GM18909 (cell line): ENCODE data around the gene ZDHHC12.
A peak's percentile ranks its signal among the peaks of the same experiment; 100 is the strongest.

Experiments
- ATAC-seq: cut with Tn5 transposase; IDR thresholded peaks from one replicate; pipeline ENCODE4 v1.9.1; 2021; ENCODE audit warnings: mild to moderate bottlenecking; ENCODE audit not compliant: unreplicated experiment, poor library complexity

Gene ZDHHC12, protein sequence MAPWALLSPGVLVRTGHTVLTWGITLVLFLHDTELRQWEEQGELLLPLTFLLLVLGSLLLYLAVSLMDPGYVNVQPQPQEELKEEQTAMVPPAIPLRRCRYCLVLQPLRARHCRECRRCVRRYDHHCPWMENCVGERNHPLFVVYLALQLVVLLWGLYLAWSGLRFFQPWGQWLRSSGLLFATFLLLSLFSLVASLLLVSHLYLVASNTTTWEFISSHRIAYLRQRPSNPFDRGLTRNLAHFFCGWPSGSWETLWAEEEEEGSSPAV

DNA sequence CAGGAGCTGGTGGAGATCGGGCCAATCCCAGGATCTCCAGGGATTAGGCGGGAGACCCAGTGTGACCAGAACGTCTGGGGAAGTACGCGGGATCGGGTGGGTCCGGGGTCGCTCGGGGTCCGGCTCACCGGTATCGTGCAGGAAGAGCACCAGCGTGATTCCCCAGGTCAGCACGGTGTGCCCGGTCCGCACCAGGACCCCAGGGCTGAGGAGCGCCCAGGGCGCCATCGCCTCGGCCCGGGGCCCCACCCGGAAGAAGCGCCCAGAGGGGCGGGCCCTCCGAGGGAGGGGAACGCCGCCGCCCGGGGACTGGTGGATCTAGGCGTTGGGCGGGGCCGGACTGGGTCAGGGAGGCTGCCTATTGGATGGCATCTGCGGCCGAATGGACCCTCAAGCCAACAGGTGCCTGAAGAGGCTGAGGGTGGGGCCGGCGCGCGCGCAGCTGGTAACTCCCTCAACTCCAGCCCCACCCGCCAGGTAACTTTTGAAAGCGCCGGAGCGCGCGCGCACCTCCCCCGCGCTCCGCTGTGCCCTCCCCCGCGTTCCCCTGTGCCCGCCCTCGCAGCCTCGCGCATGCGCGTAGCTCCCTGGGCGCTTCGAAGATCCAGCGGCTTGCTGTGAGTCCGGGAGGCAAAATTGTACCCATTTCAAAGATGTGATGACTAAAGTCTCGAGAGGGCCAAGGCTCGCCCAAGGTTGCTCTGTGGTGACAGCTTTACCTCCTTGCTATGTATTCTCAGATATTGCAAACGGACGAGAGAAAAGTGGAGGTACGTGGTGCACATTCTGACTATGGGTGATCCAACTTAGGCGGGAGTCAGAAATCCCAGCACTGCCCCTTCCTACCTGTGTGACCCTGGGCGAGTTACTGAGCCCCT lies at the start of gene ZDHHC12:
ZDHHC12 (minus strand) TSS at position 262 of the 878 bp plus-strand sequence; CDS start at position 228, 34 bp downstream.
- peak; percentile 95 for ATAC-seq

DNA sequence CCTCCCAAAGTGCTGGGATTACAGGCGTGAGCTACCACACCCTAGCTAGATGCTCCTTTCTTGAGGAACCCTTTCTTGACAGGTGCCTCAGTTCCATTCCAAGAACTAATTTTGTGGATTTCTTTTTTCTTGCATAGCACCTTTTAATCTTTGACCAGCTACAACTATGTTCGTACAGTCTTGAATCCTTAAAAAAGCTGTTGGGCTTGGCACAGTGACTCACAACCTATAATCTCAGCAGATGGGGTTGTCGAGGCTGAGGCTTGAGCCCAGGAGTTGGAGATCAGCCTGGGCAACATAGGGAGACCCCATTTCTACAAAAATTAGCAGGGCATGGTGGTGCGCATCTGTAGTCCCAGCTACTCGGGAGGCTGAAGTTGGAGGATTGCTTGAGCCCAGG lies 49.1 kb upstream of the ZDHHC12 start:
- ATAC-seq, result no peak

DNA sequence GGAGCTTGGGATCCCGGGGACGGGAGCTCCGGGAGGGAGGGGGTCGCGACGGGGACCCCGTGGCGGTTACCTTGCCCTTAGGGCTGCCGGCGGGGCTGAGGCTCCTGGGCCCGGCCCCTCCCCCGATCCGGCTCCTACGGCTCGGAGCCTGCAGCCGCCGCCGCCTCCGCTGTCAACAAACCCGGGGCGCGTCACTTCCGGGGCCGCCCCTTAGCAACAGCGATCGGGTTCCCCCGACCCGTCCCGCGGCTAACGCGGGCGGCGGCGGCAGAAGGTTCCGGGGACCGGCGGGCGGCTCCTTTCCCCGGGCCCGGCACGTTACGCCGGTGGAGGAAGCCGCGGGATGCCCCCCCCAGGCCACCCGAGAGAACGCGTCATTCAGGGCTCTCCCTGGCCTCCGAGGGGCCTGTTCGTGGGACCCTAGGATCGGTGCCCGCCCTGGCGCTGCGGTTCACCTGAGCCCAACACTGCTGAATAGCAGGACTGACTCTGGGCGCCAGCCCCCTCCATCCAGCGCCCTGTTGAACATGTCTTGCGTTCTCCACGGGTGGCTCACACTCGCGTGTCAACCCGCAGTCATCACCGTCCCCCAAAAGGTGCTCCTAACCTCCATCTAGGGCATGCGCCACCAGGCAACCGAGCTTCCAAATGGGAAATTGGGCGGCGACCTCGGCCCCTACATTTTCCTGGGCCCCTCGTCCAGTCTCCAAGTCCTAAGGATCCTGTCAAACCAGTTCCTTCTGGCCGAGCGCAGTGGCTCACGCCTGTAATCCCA lies 48.0 kb upstream of the ZDHHC12 start, which contains the start of gene ZER1:
ZER1 (minus strand) TSS at position 183 of the 775 bp plus-strand sequence. CDS start 16,362 bp downstream, outside the sequence.
- ATAC-seq, result peak; percentile 91

DNA sequence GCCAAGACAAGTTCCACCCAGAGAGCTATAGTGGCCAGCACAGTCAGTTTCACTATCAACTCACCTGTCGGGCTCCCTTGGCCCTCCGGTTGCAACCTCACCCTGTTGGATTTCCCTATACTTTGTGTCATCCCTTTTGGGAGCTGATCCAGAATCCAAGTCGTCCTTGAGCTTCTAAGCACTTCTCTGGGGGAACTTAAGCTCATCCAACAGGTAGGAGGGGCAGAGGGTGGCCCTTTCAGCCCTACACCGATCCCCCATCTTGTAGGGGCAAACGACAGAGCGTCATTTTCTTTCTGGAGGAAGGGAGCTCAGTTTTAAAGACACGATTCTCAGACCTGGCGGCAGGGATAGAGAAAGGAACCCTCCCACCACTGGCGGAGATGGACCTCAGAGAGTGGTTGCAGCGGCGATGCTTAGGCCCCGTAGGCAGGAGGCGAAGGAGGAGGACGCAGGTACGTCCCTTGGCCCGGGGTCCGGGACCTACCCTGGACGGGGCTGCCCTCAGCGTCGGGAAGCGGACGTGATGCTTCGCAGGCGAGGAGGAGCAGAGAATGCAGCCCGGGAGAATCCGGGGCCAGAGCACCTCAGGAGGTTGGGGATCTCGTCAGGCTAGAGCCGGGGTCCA lies 47.3 kb upstream of the ZDHHC12 start:
- peak; percentile 21 for ATAC-seq

DNA sequence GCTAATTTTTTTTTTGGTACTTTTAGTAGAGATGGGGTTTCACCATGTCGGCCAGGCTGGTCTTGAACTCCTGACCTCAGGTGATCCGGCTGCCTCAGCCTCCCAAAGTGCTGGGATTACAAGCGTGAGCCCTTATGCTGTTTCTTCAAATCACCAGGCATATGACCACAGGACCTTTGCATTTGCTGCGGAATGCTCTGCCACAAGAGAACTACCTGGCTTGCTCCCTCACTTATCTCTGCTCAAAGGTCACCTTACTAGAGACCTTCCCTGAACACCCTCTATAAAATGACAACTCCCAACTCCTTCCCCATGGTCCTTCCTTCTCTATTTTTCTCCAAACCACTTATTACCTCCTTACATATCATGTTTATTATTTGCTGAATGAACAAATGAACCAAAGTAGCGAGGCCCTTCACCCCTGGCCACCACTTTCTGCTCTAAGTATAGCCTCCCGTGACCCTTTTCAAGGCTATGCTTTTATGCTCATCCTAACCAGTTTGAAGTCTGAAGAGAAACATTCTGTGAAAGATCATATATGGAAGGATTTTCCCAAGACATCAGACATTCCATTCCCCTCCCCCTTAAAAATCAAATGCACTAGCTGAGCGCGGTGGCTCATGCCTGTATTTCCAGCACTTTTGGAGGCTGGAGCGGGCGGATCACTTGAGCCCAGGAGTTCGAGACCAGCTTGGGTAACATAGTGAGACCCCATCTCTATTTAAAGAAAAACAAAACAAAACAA lies 46.5 kb upstream of the ZDHHC12 start:
- ATAC-seq, result no peak

DNA sequence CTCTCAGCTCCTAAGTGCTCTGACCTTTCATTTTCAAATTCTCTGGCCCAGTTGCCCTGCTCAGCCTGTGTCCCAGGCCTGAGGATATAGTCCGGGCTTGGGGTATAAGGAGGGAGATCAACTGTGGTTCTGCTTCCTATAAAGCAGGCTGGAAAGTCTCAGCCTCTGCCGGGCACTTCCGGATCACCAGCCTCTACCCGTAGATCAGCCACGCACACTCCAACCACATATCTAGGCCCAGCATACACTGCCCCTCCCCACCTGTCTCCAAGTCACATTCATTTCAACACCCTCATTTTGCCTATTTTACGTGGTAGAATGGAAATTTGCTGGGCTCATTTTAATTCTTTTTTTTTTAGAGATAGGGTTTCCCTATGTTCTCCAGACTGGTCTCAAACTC lies 44.7 kb upstream of the ZDHHC12 start:
- no peak for ATAC-seq

DNA sequence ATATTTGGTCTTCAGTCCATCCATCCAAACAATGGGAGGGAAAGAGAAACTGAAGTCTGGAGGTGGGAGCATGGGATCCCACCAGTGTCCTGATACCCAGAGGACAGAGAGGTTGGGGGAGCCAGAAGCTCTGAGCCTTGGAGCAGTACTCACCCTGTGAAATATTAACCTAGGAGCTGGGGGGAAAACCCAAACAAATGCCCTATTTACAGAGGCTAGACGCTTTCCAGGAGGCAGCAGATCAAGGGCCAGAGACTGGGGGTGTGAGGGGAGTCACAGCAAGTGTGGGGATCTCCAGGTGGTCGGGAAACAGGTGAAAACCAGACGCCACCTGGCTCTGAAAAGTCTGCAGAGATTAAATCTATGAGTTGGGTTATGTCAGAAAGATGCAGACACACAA lies 41.6 kb upstream of the ZDHHC12 start:
- no peak for ATAC-seq

DNA sequence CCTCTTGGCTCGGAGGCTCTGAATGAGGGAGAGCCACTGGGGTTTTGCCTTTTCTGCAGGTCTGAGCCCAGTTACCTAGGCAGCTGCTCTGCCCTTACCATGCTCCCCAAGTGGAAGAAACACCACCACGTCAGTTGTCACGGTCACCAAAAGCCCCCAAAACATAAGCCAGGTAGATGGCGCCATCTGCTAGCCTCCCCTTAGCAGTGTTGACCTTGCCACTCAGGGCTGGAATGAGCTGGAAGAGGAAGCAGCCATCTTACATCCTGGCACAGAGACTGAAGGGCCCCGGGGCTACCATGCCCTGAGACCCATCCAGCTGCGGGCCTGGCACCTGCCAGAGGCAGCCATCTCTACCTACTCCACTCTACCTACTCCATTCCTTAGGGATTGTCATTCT lies 40.4 kb upstream of the ZDHHC12 start:
- ATAC-seq, result no peak

DNA sequence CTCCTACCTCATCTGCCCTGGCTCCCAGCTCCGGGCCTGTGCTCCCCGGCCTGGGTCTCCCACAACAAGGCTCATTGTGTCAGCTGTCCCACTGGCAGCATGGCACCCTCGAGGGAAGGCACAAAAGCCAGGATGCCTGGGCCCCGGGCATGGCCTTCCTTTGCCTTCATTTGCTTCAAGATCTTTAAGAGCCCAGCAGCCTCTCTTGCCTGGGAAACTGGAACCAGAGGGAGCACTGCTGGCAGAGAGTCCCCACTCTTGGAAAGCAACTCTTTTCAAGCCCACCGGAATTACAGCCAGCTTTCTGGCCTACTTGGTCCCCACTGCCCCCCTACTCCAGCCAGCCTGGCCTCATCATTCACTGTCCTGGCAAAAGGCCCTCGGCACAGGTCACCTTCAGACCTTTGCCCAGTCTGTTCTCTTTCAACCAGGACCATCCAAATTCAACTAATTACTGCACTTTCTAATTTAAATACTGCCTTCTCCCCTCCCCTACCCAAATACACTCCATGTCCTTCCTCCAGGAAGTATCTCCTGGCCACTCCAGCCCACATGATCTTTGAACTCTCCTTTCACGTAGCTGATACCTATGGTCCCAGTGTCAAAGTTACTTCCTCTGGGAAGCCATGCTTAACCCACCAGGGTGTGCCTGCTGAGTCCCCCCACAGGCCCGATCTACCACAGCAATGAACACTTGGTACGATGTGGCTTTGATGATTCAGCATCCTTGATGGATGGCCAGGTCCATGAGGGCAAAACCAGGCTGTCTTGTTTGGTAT lies 38.9 kb upstream of the ZDHHC12 start:
- no peak for ATAC-seq

DNA sequence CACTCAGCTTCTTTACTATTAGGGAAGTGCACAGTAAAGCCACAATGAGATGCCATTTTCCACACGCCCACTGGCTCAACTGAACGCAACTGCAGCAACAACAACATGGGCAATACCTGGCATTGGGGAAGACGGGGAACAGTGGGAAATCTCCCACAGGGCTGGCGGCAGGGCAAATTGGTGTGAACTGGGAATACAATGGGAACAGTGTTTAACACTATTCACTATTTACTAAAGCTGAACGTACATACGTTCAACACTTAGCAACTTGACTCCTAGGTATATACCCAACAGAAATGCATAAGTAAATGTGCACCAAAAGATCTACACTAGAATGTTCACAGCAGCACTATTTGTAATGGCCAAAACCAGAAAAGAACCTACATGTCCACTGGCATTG lies 33.7 kb upstream of the ZDHHC12 start:
- ATAC-seq, result no peak

DNA sequence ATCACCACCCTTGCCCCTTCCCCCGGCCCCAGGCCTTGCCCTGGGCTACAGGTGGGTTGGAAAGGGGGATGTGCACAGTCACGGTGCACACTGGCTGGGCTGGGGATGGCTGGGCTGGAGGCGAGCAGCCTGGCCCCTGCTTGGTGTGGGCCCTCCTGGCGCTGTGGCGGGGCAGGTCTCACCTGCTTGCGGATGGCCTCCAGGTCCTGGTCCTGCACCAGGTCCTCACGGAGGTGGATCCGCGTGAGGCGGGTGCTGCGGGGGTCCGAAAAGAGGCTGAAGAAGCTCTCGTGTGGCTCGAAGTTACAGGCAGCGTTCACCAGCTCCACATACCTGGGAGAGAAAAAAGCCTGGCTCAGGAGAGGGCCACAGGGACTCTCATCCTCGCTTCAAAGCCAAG lies 29.7 kb upstream of the ZDHHC12 start:
- ATAC-seq, result no peak

DNA sequence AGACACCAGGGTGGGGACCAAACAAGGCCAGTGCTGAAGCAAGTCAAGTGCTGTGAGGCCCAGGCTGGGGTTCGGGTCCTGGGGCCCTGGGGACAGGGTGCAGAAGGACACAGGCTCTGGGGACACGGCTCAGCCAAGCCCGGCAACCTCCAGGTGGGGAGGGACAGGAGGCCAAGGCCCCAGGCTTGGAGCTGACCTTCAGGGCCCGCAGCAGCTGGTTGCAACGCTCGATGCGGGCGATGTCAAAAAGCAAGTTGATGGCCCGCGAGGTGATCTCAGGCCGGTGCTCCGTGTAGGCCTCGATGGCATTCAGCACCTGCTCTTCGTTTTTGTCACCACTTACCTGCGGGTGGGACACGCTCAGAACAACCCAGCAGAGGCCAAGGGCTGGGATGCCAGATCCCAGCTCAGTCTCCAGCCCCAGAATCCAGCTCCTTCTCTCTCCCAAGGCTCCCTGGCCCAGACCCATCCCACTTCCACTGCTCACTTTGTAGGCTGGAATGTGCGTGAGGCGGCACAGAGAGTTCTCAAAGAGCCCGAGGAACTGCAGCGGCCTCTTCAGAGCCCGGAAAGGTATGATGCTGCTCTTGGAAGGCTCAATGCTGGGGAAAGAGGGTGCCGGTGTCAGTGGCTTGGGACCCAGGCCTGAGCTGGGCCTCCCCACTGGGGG lies 27.1 kb upstream of the ZDHHC12 start:
- no peak for ATAC-seq

DNA sequence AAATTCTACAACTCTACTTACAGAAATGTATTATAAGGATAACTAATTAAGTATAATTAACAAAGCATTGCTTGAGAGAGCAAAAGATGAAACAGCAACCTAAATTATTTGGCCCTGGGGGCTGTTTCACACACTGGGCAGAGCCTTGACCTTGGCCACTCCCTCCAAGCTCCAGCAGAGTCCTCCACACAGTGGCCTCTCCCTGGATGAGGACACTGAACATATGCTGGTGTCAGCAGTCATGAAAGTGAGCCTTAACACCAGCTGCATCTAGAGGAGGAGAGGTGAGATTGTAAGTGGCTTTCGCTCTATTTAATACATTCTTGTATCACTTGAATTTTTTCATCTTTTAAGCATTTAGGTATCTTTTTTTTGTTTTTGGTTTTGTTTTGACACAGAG lies 23.3 kb upstream of the ZDHHC12 start:
- no peak for ATAC-seq

DNA sequence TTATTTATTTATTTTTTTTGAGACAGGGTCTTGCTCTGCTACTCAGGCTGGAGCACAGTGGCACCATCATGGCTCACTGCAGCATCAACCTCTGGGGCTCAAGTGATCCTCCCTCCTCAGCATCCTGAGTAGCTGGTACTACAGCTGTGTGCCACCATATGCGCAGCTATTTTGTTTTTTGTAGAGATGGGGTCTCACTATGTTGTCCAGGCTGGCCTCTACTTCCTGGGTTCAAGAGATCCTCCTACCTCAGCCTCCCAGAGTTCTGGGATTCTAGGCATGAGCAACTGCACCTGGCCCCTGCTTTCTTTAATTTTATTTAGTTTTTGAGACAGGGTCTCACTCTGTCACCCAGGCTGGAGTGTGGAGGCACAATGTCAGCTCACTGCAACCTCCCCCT lies 19.5 kb upstream of the ZDHHC12 start:
- no peak for ATAC-seq

DNA sequence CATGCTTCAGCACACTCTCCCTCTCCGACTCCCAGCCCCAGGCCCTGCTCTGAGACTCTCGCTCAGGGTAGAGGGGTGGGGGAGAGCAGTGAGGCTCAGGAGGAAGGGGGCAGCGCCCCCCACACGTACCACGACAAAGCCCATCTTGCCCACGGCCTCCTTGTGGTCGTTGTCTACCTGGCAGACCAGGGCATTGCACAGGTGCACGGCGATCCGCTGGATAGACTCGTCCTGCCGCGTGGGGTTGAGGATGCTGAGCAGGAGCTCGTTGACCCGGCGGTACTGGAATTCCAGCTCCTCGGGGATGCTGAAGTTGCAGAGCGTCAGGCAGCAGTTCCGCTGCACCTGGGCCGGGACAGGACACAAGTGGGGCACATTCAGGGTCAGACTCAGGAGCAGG lies 18.5 kb upstream of the ZDHHC12 start:
- ATAC-seq, result no peak

DNA sequence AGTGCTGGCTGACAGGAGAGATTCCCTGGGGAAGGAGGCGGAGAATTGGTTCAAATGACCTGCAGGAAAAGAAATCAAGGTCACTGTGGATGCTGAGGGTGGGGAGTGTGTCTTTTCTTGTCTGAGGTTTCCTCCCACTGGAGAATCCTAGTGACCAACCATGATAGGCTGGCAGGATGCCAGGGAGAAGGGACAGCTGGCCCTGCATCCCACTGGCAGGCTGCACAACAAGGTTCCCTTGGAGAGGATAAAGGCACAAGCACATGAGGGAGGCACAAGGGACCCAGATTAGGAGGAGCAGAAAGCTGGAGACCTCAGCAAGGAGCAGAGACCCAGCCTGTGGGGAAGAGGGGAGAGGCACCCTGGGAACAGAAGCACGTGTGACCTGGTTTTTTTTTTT lies 11.4 kb upstream of the ZDHHC12 start:
- no peak for ATAC-seq

DNA sequence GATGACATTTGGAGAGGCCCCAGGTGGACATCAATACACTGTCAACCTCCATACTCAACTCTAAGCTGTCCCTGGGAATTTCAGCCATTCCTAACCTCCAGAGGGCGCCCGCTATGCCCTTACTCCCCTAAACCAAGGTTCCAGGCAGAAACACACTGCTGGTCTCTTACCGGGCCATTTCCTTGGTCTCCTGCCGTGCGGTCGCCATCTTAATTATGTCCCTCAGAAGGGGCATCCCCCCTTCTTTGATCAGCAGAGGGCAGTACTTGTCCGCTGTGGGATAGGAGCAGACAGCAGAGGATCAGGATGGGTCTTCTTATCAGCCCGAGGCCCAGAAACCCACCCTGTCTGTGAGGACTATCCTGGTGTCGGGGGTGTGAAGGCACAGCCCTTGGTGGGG lies 9.3 kb upstream of the ZDHHC12 start:
- no peak for ATAC-seq

DNA sequence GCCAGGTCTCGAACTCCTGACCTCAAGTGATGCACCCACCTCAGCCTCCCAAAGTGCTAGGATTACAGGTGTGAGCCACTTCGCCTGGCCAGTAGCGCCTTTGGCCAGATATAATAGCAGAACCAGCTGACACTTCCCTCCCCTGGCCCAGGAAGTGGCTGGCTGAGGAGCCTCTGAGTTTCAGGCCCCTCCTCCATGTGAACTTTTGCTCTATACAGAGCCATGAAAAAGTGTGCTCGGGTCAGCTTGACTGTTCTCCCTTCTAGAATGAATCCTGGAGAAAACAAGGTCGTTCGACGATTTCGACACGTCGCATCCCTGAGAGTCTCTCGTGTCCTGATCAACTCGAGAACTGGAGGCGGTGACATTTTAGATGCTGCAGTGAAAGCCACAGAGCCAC lies 8.6 kb upstream of the ZDHHC12 start:
- ATAC-seq, result no peak
